Gastrocnemius medialis (tissue), 4 donors: ENCODE results near the gene SUPT20H.

Source experiments
- CTCF ChIP-seq, 5 experiments: fragments of 450-650 bp in 3 of 5; fragments of 200-600 bp in 2 of 5; sonication (generic) in 2 of 5; IDR thresholded peaks in 4 of 5; conservative IDR thresholded peaks in 1 of 5; 1 replicate in 4 of 5; 2 replicates in 1 of 5; pipeline ENCODE4 v1.5.1; 2016 to 2019; ENCODE audit warnings: antibody characterized with exemption in 5 of 5, mild to moderate bottlenecking in 3 of 5, moderate library complexity in 3 of 5
- POLR2A ChIP-seq, 2 donors: fragments of 450-650 bp; IDR thresholded peaks; one replicate each; pipeline ENCODE4 v1.6.1; 2017; ENCODE audit warnings: antibody characterized with exemption in 2 of 2, mild to moderate bottlenecking in 2 of 2, moderate library complexity in 2 of 2

DNA sequence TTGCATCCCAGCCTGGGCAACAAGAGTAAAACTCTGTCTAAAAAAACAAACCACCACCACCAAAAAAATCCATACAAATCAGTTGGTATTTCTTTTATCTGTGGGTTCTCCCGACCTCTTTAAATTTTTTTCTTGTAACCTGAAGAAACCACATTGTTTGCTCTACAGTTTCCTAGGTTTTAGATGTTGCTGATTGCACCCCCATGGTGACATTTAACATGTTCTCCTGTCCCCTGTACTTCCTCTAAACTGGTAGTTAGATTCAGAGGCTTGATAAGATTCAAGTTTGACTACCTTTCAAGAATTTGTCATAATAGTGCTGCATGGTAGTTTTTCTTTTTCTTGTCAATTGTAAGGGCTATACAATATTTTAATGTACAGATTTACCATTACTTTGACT is 84.3 kb downstream of the SUPT20H start:
- TF ChIP-seq CTCF (IDR thresholded peaks at IDR 0.05 in 4 of 5, conservative IDR thresholded peaks at IDR 0.05 in 1 of 5): no peak
- no peak for TF ChIP-seq POLR2A (IDR thresholded peaks at IDR 0.05)
